IgD-negative memory B cell (primary cell): ENCODE measurements around the gene GRAMD4. TPM values are rescaled to one million over a fixed set of nuclear protein-coding genes. Genes with fewer than 3 reads are reported as not detected.

ENCODE experiments used
- polyA plus RNA-seq: library from polyadenylated mRNA; unstranded; fragments of 300-500 nt; fragmentation: Illumina TruSeq; gene quantifications from one replicate; pipeline ENCODE4 v1.2.3, GENCODE V29; 2021

GRAMD4 gene
- polyA plus RNA-seq, 1 donor from 2014 or later, result 18.4 TPM

Other genes with a start within 250 kb of the GRAMD4 start
- gene CELSR1, start 82.8 kb upstream of the GRAMD4 start, polyA plus RNA-seq, result 5.2 TPM
- 11.7 TPM for gene CERK, start 117.9 kb downstream of the GRAMD4 start, polyA plus RNA-seq
- 64.3 TPM for gene TBC1D22A, start 142.3 kb downstream of the GRAMD4 start, polyA plus RNA-seq